BLaER1 treated with 17β-estradiol and CSF1 and Interleukin-3, amounts not matched to agents 10 nM and 100 nM (cell line): ENCODE results near the gene IRS2.

Source experiments
- H3K27ac ChIP-seq, 11 experiments: shearing (Covaris generic); formaldehyde crosslinking; 2 replicates each; pipeline ENCODE4 v1.8.1; 2022
- H3K27me3 ChIP-seq, 11 experiments: shearing (Covaris generic); formaldehyde crosslinking; 2 replicates each; pipeline ENCODE4 v1.8.1; 2022
- H3K36me3 ChIP-seq, 11 experiments: shearing (Covaris generic); formaldehyde crosslinking; 2 replicates each; pipeline ENCODE4 v1.8.1; 2022
- H3K4me1 ChIP-seq, 10 experiments: shearing (Covaris generic); formaldehyde crosslinking; 2 replicates each; pipeline ENCODE4 v1.8.1; 2022
- H3K4me2 ChIP-seq, 11 experiments: shearing (Covaris generic); formaldehyde crosslinking; 2 replicates each; pipeline ENCODE4 v1.8.1; 2022
- H3K4me3 ChIP-seq, 10 experiments: shearing (Covaris generic); formaldehyde crosslinking; 2 replicates each; pipeline ENCODE4 v1.8.1; 2022
- H3K9ac ChIP-seq, 11 experiments: shearing (Covaris generic); formaldehyde crosslinking; 2 replicates each; pipeline ENCODE4 v1.8.1; 2022
- H3K9me3 ChIP-seq, 11 experiments: shearing (Covaris generic); formaldehyde crosslinking; replicated peaks in 1 of 11; 2 replicates each; pipeline ENCODE4 v1.8.1; 2022
- H4K20me1 ChIP-seq, 11 experiments: shearing (Covaris generic); formaldehyde crosslinking; 2 replicates each; pipeline ENCODE4 v1.8.1; 2022
- Cebpa-rat ChIP-seq, 11 experiments: shearing (Covaris generic); IDR thresholded peaks; 2 replicates each; pipeline ENCODE4 v1.8.1; 2022

Gene IRS2

GRCh38 chr13:109784590-109785140 lies 1.7 kb downstream of the IRS2 start:
- Histone ChIP-seq H3K36me3 (peaks cover 31 to 49% (median 48%) of the 10 kb centered on the region in 11 experiments), H3K27ac (peak overlapping the region; percentile 92 to 99 (median 96); a peak in 21 of 22 replicates), H3K4me3 (peak overlapping the region; percentile 71 to 94 (median 89))

GRCh38 chr13:109783815-109784589 lies 2.4 kb downstream of the IRS2 start:
- H3K27me3 ChIP-seq = no peaks in the 10 kb centered on the region
- peak overlapping the region; percentile 71 to 94 (median 89) for H3K4me3 ChIP-seq
- peaks cover 54 to 71% (median 64%) of the 10 kb centered on the region in 10 experiments for H3K4me1 ChIP-seq
- peaks cover 31 to 56% (median 55%) of the 10 kb centered on the region in 11 experiments for H3K36me3 ChIP-seq
- H3K9ac ChIP-seq = peak overlapping the region; percentile 94 to 99 (median 96)
- peaks cover 0 to 22% (median 18%) of the 10 kb centered on the region in 11 experiments; a peak in 16 of 22 replicates for H3K9me3 ChIP-seq
- H4K20me1 ChIP-seq = peaks cover 65 to 74% (median 68%) of the 10 kb centered on the region in 11 experiments; a peak in 21 of 22 replicates
- peak overlapping the region; percentile 87 to 99 (median 96) for H3K4me2 ChIP-seq
- H3K27ac ChIP-seq = peak overlapping the region in 10 of 11 experiments; percentile 92 to 99 (median 96); a peak in 19 of 22 replicates
- TF ChIP-seq Cebpa-rat (IDR thresholded peaks at IDR 0.05) = no peak

More at GRCh38 chr13:109784590-109785140, 1.7 kb downstream of the IRS2 start:
- peaks cover 58 to 67% (median 61%) of the 10 kb centered on the region in 11 experiments; a peak in 21 of 22 replicates for H4K20me1 ChIP-seq
- H3K27me3 ChIP-seq = no peaks in the 10 kb centered on the region
- H3K4me2 ChIP-seq = peak overlapping the region; percentile 87 to 99 (median 96)
- no peak for TF ChIP-seq Cebpa-rat (IDR thresholded peaks at IDR 0.05)
- peaks cover 0 to 22% (median 18%) of the 10 kb centered on the region in 11 experiments; a peak in 16 of 22 replicates for H3K9me3 ChIP-seq
- peaks cover 48 to 69% (median 59%) of the 10 kb centered on the region in 10 experiments for H3K4me1 ChIP-seq
- H3K9ac ChIP-seq = peak overlapping the region; percentile 94 to 99 (median 96)

- Histone ChIP-seq H3K27me3 (no peaks in the 10 kb centered on the region), H3K4me1 (peaks cover 60 to 71% (median 66%) of the 10 kb centered on the region in 10 experiments), H3K4me2 (peak overlapping the region; percentile 87 to 99 (median 96)), H3K9me3 (peaks cover 0 to 22% (median 18%) of the 10 kb centered on the region in 11 experiments; a peak in 16 of 22 replicates), H4K20me1 (peaks cover 69 to 79% (median 72%) of the 10 kb centered on the region in 11 experiments; a peak in 21 of 22 replicates), H3K4me3 (peak overlapping the region in 9 of 10 experiments; percentile 71 to 94 (median 89); a peak in 18 of 20 replicates), H3K9ac (peak overlapping the region in 3 of 11 experiments; percentile 96 to 98 (median 96); a peak in 4 of 22 replicates), H3K27ac (peak overlapping the region in 6 of 11 experiments; percentile 93 to 98 (median 96); a peak in 9 of 22 replicates), H3K36me3 (peaks cover 31 to 59% (median 55%) of the 10 kb centered on the region in 11 experiments)
- TF ChIP-seq Cebpa-rat (IDR thresholded peaks at IDR 0.05) = no peak
Measured at GRCh38 chr13:109783447-109783814, 3.0 kb downstream of the IRS2 start.

DNA sequence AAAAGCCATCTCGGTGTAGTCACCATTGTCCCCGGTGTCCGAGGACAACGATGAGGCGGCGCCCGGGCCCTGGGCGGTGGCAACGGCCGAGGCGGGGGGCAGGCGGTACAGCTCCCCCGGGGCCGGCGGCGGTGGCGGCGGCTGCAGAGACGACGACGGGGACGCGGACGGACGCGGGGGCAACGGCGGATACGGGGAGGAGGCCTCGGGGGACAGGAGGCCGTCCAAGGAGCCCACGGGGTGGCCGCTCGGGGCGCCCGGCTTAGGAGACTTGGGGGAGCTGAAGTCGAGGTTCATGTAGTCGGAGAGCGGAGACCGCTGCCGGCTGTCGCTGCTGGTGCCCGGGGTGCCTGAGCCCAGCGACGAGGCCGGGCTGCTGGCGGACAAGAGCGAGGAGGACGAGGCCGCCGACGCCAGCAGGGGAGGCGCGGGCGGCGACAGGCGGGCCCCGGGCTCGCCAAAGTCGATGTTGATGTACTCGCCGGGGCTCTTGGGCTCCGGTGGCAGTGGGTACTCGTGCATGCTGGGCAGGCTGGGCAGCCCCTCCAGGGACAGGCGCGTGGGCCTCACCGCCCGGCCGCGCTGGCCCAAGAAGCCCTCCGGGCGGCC lies 3.5 kb downstream of the IRS2 start:
- H3K4me2 ChIP-seq = peak overlapping the region; percentile 87 to 99 (median 96); a peak in 21 of 22 replicates
- peak overlapping the region in 3 of 11 experiments; percentile 67 to 72 (median 69); a peak in 3 of 22 replicates for H3K9ac ChIP-seq
- no peaks in the 10 kb centered on the region for H3K27me3 ChIP-seq
- peaks cover 69 to 84% (median 77%) of the 10 kb centered on the region in 11 experiments for H4K20me1 ChIP-seq
- peaks cover 65 to 72% (median 70%) of the 10 kb centered on the region in 10 experiments for H3K4me1 ChIP-seq
- peaks cover 0 to 22% (median 18%) of the 10 kb centered on the region in 11 experiments; a peak in 16 of 22 replicates for H3K9me3 ChIP-seq
- H3K36me3 ChIP-seq = peaks cover 31 to 64% (median 56%) of the 10 kb centered on the region in 11 experiments
- peak overlapping the region in 9 of 10 experiments; percentile 71 to 94 (median 89); a peak in 15 of 20 replicates for H3K4me3 ChIP-seq
- no peak for TF ChIP-seq Cebpa-rat (IDR thresholded peaks at IDR 0.05)
- H3K27ac ChIP-seq = peak overlapping the region in 5 of 11 experiments; percentile 54 to 98 (median 96); a peak in 8 of 22 replicates

DNA sequence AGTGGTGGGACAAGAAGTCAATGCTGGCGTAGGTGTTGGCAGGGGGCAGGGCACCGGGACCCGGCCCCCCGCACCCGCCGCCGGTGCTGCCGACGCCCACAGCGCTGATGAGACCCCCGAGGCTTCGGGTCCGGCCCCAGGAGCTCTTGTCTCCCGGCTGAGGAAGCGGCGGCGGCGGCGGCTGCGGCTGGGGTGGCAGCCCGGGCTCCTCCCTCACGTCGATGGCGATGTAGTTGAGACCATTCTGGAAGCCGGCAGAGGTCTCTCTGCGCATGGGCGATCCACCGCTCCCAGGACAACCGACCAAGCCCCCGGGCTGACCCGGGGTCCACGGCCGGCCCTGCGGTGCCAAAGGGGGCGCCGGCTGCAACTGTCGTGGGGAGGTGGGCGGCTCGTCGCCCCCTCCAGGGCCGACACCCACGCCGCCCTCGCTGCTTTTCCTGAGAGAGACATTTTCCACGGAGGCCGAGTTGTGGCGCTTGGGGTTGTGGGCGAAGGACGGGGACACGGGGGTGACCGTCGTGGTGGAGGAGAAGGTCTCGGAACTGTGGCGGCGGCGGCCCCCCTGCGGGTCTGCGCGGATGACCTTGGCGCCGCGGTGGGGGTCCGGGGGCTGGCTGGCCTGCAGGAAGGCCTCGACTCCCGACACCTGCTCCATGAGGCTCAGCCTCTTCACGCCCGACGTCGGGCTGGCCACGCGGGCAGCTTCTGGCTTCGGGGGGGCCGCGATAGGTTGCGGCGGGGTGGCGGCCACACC lies 4.1 kb downstream of the IRS2 start:
- H3K9ac ChIP-seq = peak overlapping the region; percentile 40 to 77 (median 67); a peak in 19 of 22 replicates
- H4K20me1 ChIP-seq = peaks cover 69 to 91% (median 84%) of the 10 kb centered on the region in 11 experiments
- H3K36me3 ChIP-seq = peaks cover 31 to 71% (median 56%) of the 10 kb centered on the region in 11 experiments
- H3K27ac ChIP-seq = peak overlapping the region in 9 of 11 experiments; percentile 8 to 96 (median 32); a peak in 14 of 22 replicates
- peak overlapping the region; percentile 82 to 99 (median 96) for H3K4me2 ChIP-seq
- peaks cover 0 to 22% (median 18%) of the 10 kb centered on the region in 11 experiments; a peak in 16 of 22 replicates for H3K9me3 ChIP-seq
- TF ChIP-seq Cebpa-rat (IDR thresholded peaks at IDR 0.05) = no peak
- no peaks in the 10 kb centered on the region for H3K27me3 ChIP-seq
- H3K4me3 ChIP-seq = peak overlapping the region; percentile 46 to 94 (median 88)
- H3K4me1 ChIP-seq = peaks cover 67 to 73% (median 72%) of the 10 kb centered on the region in 10 experiments

DNA sequence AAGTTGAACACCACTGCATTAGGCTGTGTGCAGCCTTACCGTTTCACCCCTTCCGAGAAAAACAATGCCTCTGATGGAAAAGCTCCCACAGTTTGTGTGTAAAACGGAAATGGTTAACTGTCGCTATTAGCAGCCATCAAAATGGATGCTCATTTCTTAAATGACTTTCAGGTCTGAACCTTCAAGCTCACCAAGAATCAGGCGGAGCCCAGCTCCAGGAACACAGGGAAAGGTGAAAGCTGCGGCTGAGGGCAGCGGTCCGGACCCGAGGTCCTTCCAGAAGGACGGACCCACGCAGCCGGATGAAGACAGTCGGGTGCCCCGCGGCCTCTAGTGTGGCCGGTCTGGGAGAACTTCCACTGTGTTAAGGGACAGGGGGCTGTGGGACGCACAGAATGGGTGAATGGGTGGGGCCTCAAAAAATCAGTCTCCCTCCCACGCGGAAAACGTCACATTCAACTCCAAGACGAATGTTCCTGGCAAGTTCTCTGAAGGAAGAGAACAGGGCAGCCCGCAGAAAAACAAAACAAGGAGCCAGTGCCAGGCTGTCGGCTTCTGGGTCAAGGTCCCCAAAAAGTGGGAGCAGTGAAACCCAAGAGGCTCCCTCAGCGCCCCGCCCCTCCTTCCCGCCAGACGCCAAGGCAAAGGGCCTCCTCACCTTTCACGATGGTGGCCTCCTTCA lies 4.9 kb downstream of the IRS2 start:
- Histone ChIP-seq H3K27ac (peak overlapping the region in 9 of 11 experiments; percentile 8 to 96 (median 32); a peak in 16 of 22 replicates), H3K36me3 (peaks cover 31 to 78% (median 59%) of the 10 kb centered on the region in 11 experiments)

DNA sequence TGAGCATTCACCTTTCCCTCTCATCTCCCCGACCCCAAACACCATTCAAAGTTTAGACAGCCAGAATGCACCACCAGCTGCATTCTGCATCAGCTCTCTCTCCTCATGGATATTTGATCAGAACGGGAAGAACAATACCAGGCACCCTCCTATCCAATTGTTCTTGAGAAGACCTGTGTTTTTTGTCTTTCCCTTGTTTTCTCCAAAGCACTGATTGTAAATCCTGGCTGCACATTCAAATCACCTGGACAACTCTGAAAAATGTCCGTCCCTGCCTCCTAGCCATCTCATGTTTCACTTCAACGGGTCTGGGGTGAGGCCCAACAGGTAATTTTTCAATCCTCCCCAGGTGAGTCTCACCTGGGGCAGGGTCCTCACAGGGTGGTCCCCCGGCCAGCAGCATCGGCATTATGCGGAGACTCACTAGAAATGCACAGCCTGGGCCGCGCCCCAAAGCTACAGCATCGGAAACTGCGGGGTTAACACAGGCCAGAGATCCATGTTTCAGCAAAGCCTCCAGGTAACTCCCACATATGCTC lies 5.5 kb downstream of the IRS2 start:
- peaks cover 0 to 23% (median 19%) of the 10 kb centered on the region in 11 experiments; a peak in 16 of 22 replicates for H3K9me3 ChIP-seq
- peaks cover 69 to 100% (median 97%) of the 10 kb centered on the region in 11 experiments for H4K20me1 ChIP-seq
- no peaks in the 10 kb centered on the region for H3K27me3 ChIP-seq
- peak overlapping the region in 10 of 11 experiments; percentile 40 to 77 (median 68); a peak in 19 of 22 replicates for H3K9ac ChIP-seq
- peaks cover 70 to 81% (median 80%) of the 10 kb centered on the region in 10 experiments for H3K4me1 ChIP-seq
- peak overlapping the region; percentile 82 to 99 (median 96) for H3K4me2 ChIP-seq
- peak overlapping the region; percentile 46 to 94 (median 88) for H3K4me3 ChIP-seq
- peaks cover 33 to 84% (median 63%) of the 10 kb centered on the region in 11 experiments for H3K36me3 ChIP-seq
- peak overlapping the region in 6 of 11 experiments; percentile 2 to 96 (median 37); a peak in 5 of 22 replicates for H3K27ac ChIP-seq
- no peak for TF ChIP-seq Cebpa-rat (IDR thresholded peaks at IDR 0.05)

More for the DNA sequence above, 4.9 kb downstream of the IRS2 start:
- H3K9ac ChIP-seq = peak overlapping the region; percentile 40 to 77 (median 67); a peak in 20 of 22 replicates
- H4K20me1 ChIP-seq = peaks cover 69 to 98% (median 91%) of the 10 kb centered on the region in 11 experiments
- no peak for TF ChIP-seq Cebpa-rat (IDR thresholded peaks at IDR 0.05)
- peak overlapping the region; percentile 46 to 94 (median 88) for H3K4me3 ChIP-seq
- H3K9me3 ChIP-seq = peaks cover 0 to 22% (median 18%) of the 10 kb centered on the region in 11 experiments; a peak in 16 of 22 replicates
- H3K27me3 ChIP-seq = no peaks in the 10 kb centered on the region
- H3K4me2 ChIP-seq = peak overlapping the region; percentile 82 to 99 (median 96)
- peaks cover 70 to 80% (median 79%) of the 10 kb centered on the region in 10 experiments for H3K4me1 ChIP-seq
